ENCODE results near the gene ACTL6A.

DNA sequence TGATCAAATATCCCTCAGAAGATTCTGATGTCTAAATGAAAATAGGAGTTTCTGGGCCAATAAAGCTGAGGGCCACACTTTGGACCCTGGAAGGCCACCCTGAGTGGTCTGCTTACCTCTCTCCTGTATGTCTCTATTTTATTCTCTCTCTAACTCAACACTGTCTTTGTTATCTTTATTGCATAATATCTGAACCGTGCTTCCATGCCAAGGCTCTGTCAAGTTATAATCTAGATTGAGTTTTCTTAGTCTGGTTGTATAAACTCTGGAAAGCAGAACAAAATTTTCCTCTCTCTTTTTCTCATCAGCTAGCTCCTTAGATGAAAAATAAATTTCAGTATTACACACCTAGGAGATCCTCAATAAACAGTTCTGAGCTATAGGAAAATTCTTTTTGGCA, 36.2 kb upstream of the ACTL6A start:
- TF ChIP-seq POLR2A (IDR thresholded peaks at IDR 0.05) = no peak
- TF ChIP-seq, protein P1, sequence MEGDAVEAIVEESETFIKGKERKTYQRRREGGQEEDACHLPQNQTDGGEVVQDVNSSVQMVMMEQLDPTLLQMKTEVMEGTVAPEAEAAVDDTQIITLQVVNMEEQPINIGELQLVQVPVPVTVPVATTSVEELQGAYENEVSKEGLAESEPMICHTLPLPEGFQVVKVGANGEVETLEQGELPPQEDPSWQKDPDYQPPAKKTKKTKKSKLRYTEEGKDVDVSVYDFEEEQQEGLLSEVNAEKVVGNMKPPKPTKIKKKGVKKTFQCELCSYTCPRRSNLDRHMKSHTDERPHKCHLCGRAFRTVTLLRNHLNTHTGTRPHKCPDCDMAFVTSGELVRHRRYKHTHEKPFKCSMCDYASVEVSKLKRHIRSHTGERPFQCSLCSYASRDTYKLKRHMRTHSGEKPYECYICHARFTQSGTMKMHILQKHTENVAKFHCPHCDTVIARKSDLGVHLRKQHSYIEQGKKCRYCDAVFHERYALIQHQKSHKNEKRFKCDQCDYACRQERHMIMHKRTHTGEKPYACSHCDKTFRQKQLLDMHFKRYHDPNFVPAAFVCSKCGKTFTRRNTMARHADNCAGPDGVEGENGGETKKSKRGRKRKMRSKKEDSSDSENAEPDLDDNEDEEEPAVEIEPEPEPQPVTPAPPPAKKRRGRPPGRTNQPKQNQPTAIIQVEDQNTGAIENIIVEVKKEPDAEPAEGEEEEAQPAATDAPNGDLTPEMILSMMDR (IDR thresholded peaks at IDR 0.05) = no peak
